WTC11 (cell line): ENCODE data around the gene CLIP3. TPM values are rescaled to one million over a fixed set of nuclear protein-coding genes. Genes with fewer than 3 reads are reported as not detected.

ENCODE experiments used
- ATAC-seq: fragments of 200-7000 bp; cut with Tn5 transposase; 2 replicates; pipeline ENCODE4 v1.10.0; 2021; ENCODE audit warnings: mild to moderate bottlenecking, moderate library complexity
- CTCF ChIA-PET: fragments of 300-600 bp; sonication (Branson Sonifier 250); formaldehyde crosslinking; loops from one replicate; lab custom pipeline; 2021; ENCODE audit warnings: antibody characterized with exemption; lab: Charles Lee
- POLR2A ChIA-PET: fragments of 350-600 bp; sonication (Branson Sonifier 250); formaldehyde crosslinking; loops from one replicate; lab custom pipeline; 2021; ENCODE audit warnings: antibody characterized with exemption; lab: Charles Lee
- DNase-seq: peaks from one replicate; pipeline ENCODE4 v3.0.0; 2021; ENCODE audit warnings: low spot score
- H3K27ac Mint-ChIP-seq: 2 replicates; pipeline ENCODE4 v1.8.0; 2021; ENCODE audit warnings: mixed read lengths
- H3K27me3 Mint-ChIP-seq: 2 replicates; pipeline ENCODE4 v1.8.0; 2021; ENCODE audit warnings: low read depth, mild to moderate bottlenecking, moderate library complexity, mixed read lengths
- H3K36me3 Mint-ChIP-seq: 2 replicates; pipeline ENCODE4 v1.8.0; 2021; ENCODE audit warnings: mixed read lengths
- H3K4me1 Mint-ChIP-seq: 2 replicates; pipeline ENCODE4 v1.8.0; 2022; ENCODE audit warnings: mixed read lengths
- H3K4me3 Mint-ChIP-seq: 2 replicates; pipeline ENCODE4 v1.8.0; 2021; ENCODE audit warnings: mild to moderate bottlenecking, moderate library complexity, mixed read lengths
- H3K9me3 Mint-ChIP-seq: 2 replicates; pipeline ENCODE4 v1.8.0; 2021; ENCODE audit warnings: mixed read lengths
- CREB1 ChIP-seq: sonication (generic); formaldehyde crosslinking; IDR thresholded peaks from 2 replicates; pipeline ENCODE4 v1.8.0; 2023; ENCODE audit warnings: mild to moderate bottlenecking, missing genetic modification reagents
- CTCF ChIP-seq: fragments of 200-600 bp; IDR thresholded peaks from 2 replicates; pipeline ENCODE4 v1.8.0; 2022; ENCODE audit warnings: antibody characterized with exemption
- ELF4 ChIP-seq: sonication (generic); formaldehyde crosslinking; IDR thresholded peaks from 2 replicates; pipeline ENCODE4 v1.8.1; 2022; ENCODE audit warnings: low read depth, mild to moderate bottlenecking, moderate library complexity, missing genetic modification reagents
- GABPB1 ChIP-seq: sonication (generic); formaldehyde crosslinking; IDR thresholded peaks from 2 replicates; pipeline ENCODE4 v1.8.1; 2023; ENCODE audit warnings: mild to moderate bottlenecking, missing genetic modification reagents
- GRHL2 ChIP-seq: fragments of 250-450 bp; sonication (Bioruptor Pico); IDR thresholded peaks from 2 replicates; pipeline ENCODE4 v1.8.0; 2022; ENCODE audit warnings: mild to moderate bottlenecking, moderate library complexity; ENCODE audit not compliant: insufficient replicate concordance, severe bottlenecking
- IRF2 ChIP-seq: sonication (generic); formaldehyde crosslinking; IDR thresholded peaks from 2 replicates; pipeline ENCODE4 v1.8.0; 2022; ENCODE audit warnings: low read depth, missing genetic modification reagents, borderline replicate concordance
- MLX ChIP-seq: sonication (generic); formaldehyde crosslinking; IDR thresholded peaks from 2 replicates; pipeline ENCODE4 v1.8.1; 2023; ENCODE audit warnings: mild to moderate bottlenecking, missing genetic modification reagents, moderate library complexity
- MXD4 ChIP-seq: fragments of 250-450 bp; sonication (Bioruptor Pico); IDR thresholded peaks from 2 replicates; pipeline ENCODE4 v1.8.0; 2021; ENCODE audit warnings: mild to moderate bottlenecking, moderate library complexity, borderline replicate concordance
- PRDM15 ChIP-seq: sonication (generic); formaldehyde crosslinking; IDR thresholded peaks from 2 replicates; pipeline ENCODE4 v1.8.0; 2022; ENCODE audit warnings: missing genetic modification reagents
- PRRX2 ChIP-seq: fragments of 250-450 bp; sonication (Bioruptor Pico); IDR thresholded peaks from 2 replicates; pipeline ENCODE4 v1.8.0; 2021; ENCODE audit warnings: mild to moderate bottlenecking
- SMAD4 ChIP-seq: sonication (generic); formaldehyde crosslinking; IDR thresholded peaks from 2 replicates; pipeline ENCODE4 v1.8.0; 2022; ENCODE audit warnings: mild to moderate bottlenecking, missing genetic modification reagents
- TP53 ChIP-seq: sonication (generic); formaldehyde crosslinking; IDR thresholded peaks from 2 replicates; pipeline ENCODE4 v1.8.1; 2023; ENCODE audit warnings: mild to moderate bottlenecking, missing genetic modification reagents
- ZBTB21 ChIP-seq: sonication (generic); formaldehyde crosslinking; IDR thresholded peaks from 2 replicates; pipeline ENCODE4 v1.8.1; 2023; ENCODE audit warnings: mild to moderate bottlenecking, missing genetic modification reagents, borderline replicate concordance
- ZNF121 ChIP-seq: sonication (generic); formaldehyde crosslinking; IDR thresholded peaks from 2 replicates; pipeline ENCODE4 v1.8.0; 2023; ENCODE audit warnings: missing genetic modification reagents
- ZNF138 ChIP-seq: sonication (generic); formaldehyde crosslinking; conservative IDR thresholded peaks from 2 replicates; pipeline ENCODE4 v1.8.1; 2022; ENCODE audit warnings: mild to moderate bottlenecking, moderate library complexity, missing genetic modification reagents
- ZNF232 ChIP-seq: sonication (generic); formaldehyde crosslinking; IDR thresholded peaks from 2 replicates; pipeline ENCODE4 v1.8.0; 2022; ENCODE audit warnings: mild to moderate bottlenecking, missing genetic modification reagents
- ZNF263 ChIP-seq: sonication (generic); formaldehyde crosslinking; IDR thresholded peaks from 2 replicates; pipeline ENCODE4 v1.8.1; 2022; ENCODE audit warnings: low read depth, mild to moderate bottlenecking, moderate library complexity, missing genetic modification reagents
- ZNF423 ChIP-seq: fragments of 250-450 bp; sonication (Bioruptor Pico); IDR thresholded peaks from 2 replicates; pipeline ENCODE4 v2.1.2; 2022; ENCODE audit warnings: mild to moderate bottlenecking, moderate library complexity
- total RNA-seq: library from RNA; stranded (reverse); gene quantifications from 3 replicates; pipeline ENCODE4 v1.2.3, GENCODE V29; 2021
- TF ChIP-seq, protein P1 (sequence below): sonication (generic); formaldehyde crosslinking; IDR thresholded peaks from 2 replicates; pipeline ENCODE4 v1.8.1; 2022; ENCODE audit warnings: low read depth, missing genetic modification reagents, borderline replicate concordance

CLIP3 gene
- total RNA-seq, 1 experiment from 2014 or later: 16.2 TPM

DNA sequence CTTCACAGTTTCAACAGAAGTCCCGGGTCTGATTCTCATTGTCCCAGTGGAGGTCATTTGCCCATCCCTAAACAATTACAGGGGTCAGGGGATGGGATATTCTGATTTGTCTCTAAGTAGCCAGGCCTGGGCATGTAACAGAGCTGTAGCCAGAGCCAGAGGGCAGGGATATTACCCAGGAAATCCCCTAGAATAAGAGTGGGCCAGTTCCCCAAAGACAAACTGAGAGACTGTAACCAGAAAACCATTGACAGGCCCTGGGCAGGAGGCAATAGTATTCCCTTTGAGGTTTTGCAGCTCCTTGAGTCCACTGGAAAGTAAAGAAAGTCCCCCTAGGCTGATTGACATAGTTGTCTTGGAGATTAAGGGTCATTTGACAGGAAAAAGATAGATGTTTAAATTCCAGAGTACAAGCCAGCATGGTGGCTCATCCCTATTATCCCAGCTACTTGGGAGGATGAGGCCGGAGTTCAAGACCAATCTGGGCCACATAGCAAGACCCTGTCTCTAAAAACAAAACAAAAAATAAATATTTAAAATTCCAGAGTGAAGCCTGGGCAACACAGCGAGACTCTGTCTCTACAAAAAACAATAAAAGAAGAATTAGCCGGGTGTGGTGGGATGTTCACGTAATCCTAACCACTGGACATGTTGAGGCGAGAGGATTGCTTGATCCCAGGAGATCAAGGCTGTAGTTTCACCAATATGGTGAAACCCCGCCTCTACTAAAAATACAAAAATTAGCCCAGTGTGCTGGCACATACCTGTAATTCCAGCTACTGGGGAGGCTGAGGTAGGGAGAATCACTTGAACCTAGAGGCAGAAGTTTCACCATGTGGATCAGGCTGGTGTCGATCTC, 39.5 kb downstream of the CLIP3 start:
- POLR2A ChIA-PET: interaction anchor here (0.7 kb wide), 1 partner anchor 851 kb away, joined by 4 read pairs; no protein-coding TSS in a partner anchor
- Mint-ChIP-seq H3K9me3 (peaks cover 5% of the 10 kb centered on the region; the same call in 1 of the 2 replicates), H3K36me3 (no peaks in the 10 kb centered on the region), H3K4me1 (peaks cover 14% of the 10 kb centered on the region), H3K27me3 (peaks cover 19% of the 10 kb centered on the region), H3K27ac (no peak overlapping the region), H3K4me3 (no peak overlapping the region)
- DNase-seq: no peak
- CTCF ChIA-PET: interaction anchor here (1.0 to 2.6 kb wide), 19 partner anchors 9 to 209 kb away, joined by 3 to 13 read pairs (median 6); partner anchors contain the start of genes ALKBH6, SYNE4 and THAP8
- no peak for ATAC-seq
- TF ChIP-seq PRDM15 (no peak), GRHL2 (CRISPR knock-in tag) (no peak), GABPB1 (CRISPR knock-in tag) (no peak), SMAD4 (no peak), CTCF (no peak), ZBTB21 (no peak), ELF4 (CRISPR knock-in tag) (no peak), ZNF263 (no peak), CREB1 (no peak), IRF2 (no peak), PRRX2 (CRISPR knock-in tag) (no peak), ZNF138 (no peak), ZNF232 (CRISPR knock-in tag) (no peak), MXD4 (CRISPR knock-in tag) (no peak), TP53 (no peak), ZNF121 (CRISPR knock-in tag) (no peak)
- TF ChIP-seq, all 79 proteins: peak for 0

DNA sequence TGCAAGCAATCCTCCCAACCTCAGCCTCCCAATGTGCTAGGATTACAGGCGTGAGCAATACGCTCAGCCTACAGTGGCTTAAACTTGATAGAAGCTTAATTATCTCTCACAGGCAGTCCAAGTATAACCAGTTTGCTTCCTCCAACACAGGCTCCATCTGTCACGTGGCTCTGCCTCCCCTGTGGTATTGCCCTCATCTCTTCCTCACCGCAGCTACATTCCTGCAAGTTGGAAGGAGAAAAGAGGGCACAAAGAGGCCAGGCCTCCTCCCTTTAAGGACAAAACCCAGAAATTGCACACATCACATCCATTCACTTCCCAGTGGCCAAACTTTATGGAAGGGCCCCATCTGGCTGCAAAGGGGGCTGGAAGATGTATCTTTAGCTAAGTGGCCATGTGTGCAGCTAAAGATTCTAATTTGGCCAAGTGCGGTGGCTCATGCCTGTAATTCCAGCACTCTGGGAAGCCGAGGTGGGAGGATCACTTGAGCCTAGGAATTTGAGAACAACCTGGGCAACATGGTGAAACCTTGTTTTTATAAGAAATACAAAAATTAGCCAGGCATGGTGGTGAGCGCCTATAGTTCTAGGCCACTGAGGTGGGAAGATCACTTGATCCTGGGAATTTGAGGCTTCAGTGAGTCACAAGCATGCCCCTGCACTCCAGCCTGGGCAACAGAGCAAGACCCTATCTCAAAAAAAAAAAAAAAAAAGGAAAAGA, 40.8 kb downstream of the CLIP3 start:
- H3K4me3 Mint-ChIP-seq: no peak overlapping the region
- no peak for ATAC-seq
- peaks cover 26% of the 10 kb centered on the region for H3K27me3 Mint-ChIP-seq
- DNase-seq: no peak
- POLR2A ChIA-PET: interaction anchor here (0.6 to 0.7 kb wide), 2 partner anchors 52 to 850 kb away, joined by 4 read pairs; no protein-coding TSS in a partner anchor
- no peaks in the 10 kb centered on the region for H3K36me3 Mint-ChIP-seq
- H3K27ac Mint-ChIP-seq: no peak overlapping the region
- CTCF ChIA-PET: interaction anchor here (0.7 to 1.2 kb wide), 5 partner anchors 15 to 347 kb away, joined by 3 to 10 read pairs (median 3); no protein-coding TSS in a partner anchor
- peaks cover 14% of the 10 kb centered on the region for H3K4me1 Mint-ChIP-seq
- peaks cover 5% of the 10 kb centered on the region; the same call in 1 of the 2 replicates for H3K9me3 Mint-ChIP-seq
- TF ChIP-seq PRDM15 (no peak), ZNF423 (CRISPR knock-in tag) (no peak), MLX (no peak), SMAD4 (no peak), TP53 (no peak)
- TF ChIP-seq, protein P1, sequence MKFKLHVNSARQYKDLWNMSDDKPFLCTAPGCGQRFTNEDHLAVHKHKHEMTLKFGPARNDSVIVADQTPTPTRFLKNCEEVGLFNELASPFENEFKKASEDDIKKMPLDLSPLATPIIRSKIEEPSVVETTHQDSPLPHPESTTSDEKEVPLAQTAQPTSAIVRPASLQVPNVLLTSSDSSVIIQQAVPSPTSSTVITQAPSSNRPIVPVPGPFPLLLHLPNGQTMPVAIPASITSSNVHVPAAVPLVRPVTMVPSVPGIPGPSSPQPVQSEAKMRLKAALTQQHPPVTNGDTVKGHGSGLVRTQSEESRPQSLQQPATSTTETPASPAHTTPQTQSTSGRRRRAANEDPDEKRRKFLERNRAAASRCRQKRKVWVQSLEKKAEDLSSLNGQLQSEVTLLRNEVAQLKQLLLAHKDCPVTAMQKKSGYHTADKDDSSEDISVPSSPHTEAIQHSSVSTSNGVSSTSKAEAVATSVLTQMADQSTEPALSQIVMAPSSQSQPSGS (CRISPR knock-in tag): no peak
